Astrocyte (in vitro differentiated cells and primary cell): Measurements from ENCODE around the gene CCDC80. TPM values are rescaled to one million over a fixed set of nuclear protein-coding genes. Genes with fewer than 3 reads are reported as not detected.
A peak's percentile ranks its signal among the peaks of the same experiment; 100 is the strongest.

Experiments used
- DNase-seq: peaks from one replicate; pipeline ENCODE4 v3.0.0-alpha.2; 2010; ENCODE audit warnings: low read depth
- FAIRE-seq: peaks from 2 replicates; lab custom pipeline; 2011; peaks lifted over from hg19 to GRCh38; lab: Jason Lieb, UNC
- H2AFZ ChIP-seq: 2 replicates; pipeline ENCODE4 v1.6.0; 2012; ENCODE audit warnings: low read depth, low read length, inconsistent platforms
- H3K27ac ChIP-seq: 2 replicates; pipeline ENCODE4 v1.5.1; 2011; ENCODE audit warnings: low read depth, low read length, inconsistent platforms
- H3K27me3 ChIP-seq: 2 replicates; pipeline ENCODE4 v1.6.0; 2011; ENCODE audit warnings: low read length, inconsistent platforms; ENCODE audit not compliant: insufficient read depth
- H3K36me3 ChIP-seq: 2 replicates; pipeline ENCODE4 v1.5.1; 2011; ENCODE audit warnings: low read length, inconsistent platforms; ENCODE audit not compliant: insufficient read depth
- H3K4me1 ChIP-seq: 2 replicates; pipeline ENCODE4 v1.5.1; 2011; ENCODE audit warnings: low read length, inconsistent platforms; ENCODE audit not compliant: insufficient read depth
- H3K4me2 ChIP-seq: 2 replicates; pipeline ENCODE4 v1.6.0; 2012; ENCODE audit warnings: low read length, inconsistent platforms
- H3K4me3 ChIP-seq: 2 replicates; pipeline ENCODE4 v1.5.1; 2011; ENCODE audit warnings: low read depth, mild to moderate bottlenecking, low read length, inconsistent platforms; ENCODE audit not compliant: insufficient read depth
- H3K79me2 ChIP-seq: 2 replicates; pipeline ENCODE4 v1.6.0; 2012; ENCODE audit warnings: mild to moderate bottlenecking, low read length, inconsistent platforms; ENCODE audit not compliant: insufficient read depth
- H3K9ac ChIP-seq: 2 replicates; pipeline ENCODE4 v1.6.0; 2012; ENCODE audit warnings: mild to moderate bottlenecking, low read length, inconsistent platforms
- H3K9me3 ChIP-seq: 2 replicates; pipeline ENCODE4 v1.5.1; 2012; ENCODE audit warnings: low read depth, mild to moderate bottlenecking, low read length, inconsistent platforms; ENCODE audit not compliant: insufficient read depth
- H4K20me1 ChIP-seq: 2 replicates; pipeline ENCODE4 v1.6.0; 2012; ENCODE audit warnings: low read length, inconsistent platforms; ENCODE audit not compliant: insufficient read depth
- H3K27ac Mint-ChIP-seq: one replicate; pipeline ENCODE4 v1.8.0; 2021; ENCODE audit warnings: mild to moderate bottlenecking, mixed read lengths; ENCODE audit not compliant: unreplicated experiment
- H3K27me3 Mint-ChIP-seq: one replicate; pipeline ENCODE4 v1.8.0; 2021; ENCODE audit warnings: low read depth, mixed read lengths; ENCODE audit not compliant: unreplicated experiment
- H3K36me3 Mint-ChIP-seq: one replicate; pipeline ENCODE4 v1.8.0; 2021; ENCODE audit warnings: low read depth, mixed read lengths; ENCODE audit not compliant: unreplicated experiment
- H3K4me1 Mint-ChIP-seq: one replicate; pipeline ENCODE4 v1.8.0; 2021; ENCODE audit warnings: low read depth, mixed read lengths; ENCODE audit not compliant: unreplicated experiment
- H3K4me3 Mint-ChIP-seq: one replicate; pipeline ENCODE4 v1.8.0; 2021; ENCODE audit warnings: mild to moderate bottlenecking, moderate library complexity, mixed read lengths; ENCODE audit not compliant: unreplicated experiment
- H3K9me3 Mint-ChIP-seq: one replicate; pipeline ENCODE4 v1.8.0; 2021; ENCODE audit warnings: mild to moderate bottlenecking, mixed read lengths; ENCODE audit not compliant: unreplicated experiment
- EZH2 ChIP-seq: IDR thresholded peaks from 2 replicates; pipeline ENCODE4 v1.6.1; 2012; ENCODE audit warnings: mild to moderate bottlenecking, low read length, inconsistent platforms; ENCODE audit not compliant: insufficient read depth
- total RNA-seq: library from RNA; stranded (reverse); gene quantifications from 2 replicates; pipeline ENCODE4 v1.2.1, GENCODE V29; 2021
- TF ChIP-seq, protein P1 (sequence below): IDR thresholded peaks from 2 replicates; pipeline ENCODE4 v1.5.1; 2011; ENCODE audit warnings: low read depth, mild to moderate bottlenecking, inconsistent platforms, low read length, moderate library complexity; ENCODE audit not compliant: insufficient read depth

The CCDC80 gene
- total RNA-seq, 1 donor from 2014 or later, result 272 TPM

DNA sequence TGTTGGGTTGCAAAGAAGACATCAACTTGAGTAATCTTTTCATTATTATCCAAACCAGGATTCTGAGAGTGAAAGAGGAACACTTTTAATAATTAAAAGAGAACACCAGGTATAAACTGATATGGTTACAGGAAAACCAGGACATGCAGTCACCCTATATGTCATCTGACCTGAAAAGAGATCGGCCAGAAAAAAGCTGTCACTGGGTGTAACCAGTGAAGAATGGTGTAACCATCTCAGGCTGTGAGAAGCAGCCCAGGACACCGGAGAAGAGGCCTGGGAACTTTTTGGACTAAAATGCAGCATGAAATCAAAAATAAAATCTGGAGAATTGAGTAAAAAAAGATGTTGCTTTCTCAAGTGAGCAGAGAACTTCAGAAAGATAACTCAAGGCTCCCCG is 10.1 kb upstream of the CCDC80 start:
- no peaks in the 10 kb centered on the region for H3K27me3 ChIP-seq
- FAIRE-seq (no peak), DNase-seq (no peak)
- H3K4me2 ChIP-seq, result no peak overlapping the region
- peak overlapping the region; percentile 52 for H3K9ac ChIP-seq
- H3K4me3 ChIP-seq, result no peak overlapping the region
- peak overlapping the region; percentile 80 for H3K27ac ChIP-seq
- H3K4me1 ChIP-seq, result peaks cover 69% of the 10 kb centered on the region
- H2AFZ ChIP-seq, result no peak overlapping the region
- no peak overlapping the region for H3K4me3 Mint-ChIP-seq
- H3K36me3 ChIP-seq, result no peaks in the 10 kb centered on the region
- H4K20me1 ChIP-seq, result no peaks in the 10 kb centered on the region
- no peaks in the 10 kb centered on the region for H3K27me3 Mint-ChIP-seq
- H3K9me3 Mint-ChIP-seq, result no peaks in the 10 kb centered on the region
- no peaks in the 10 kb centered on the region for H3K9me3 ChIP-seq
- peaks cover 4% of the 10 kb centered on the region for H3K36me3 Mint-ChIP-seq
- no peaks in the 10 kb centered on the region for H3K79me2 ChIP-seq
- TF ChIP-seq EZH2, result no peak
- TF ChIP-seq, protein P1, sequence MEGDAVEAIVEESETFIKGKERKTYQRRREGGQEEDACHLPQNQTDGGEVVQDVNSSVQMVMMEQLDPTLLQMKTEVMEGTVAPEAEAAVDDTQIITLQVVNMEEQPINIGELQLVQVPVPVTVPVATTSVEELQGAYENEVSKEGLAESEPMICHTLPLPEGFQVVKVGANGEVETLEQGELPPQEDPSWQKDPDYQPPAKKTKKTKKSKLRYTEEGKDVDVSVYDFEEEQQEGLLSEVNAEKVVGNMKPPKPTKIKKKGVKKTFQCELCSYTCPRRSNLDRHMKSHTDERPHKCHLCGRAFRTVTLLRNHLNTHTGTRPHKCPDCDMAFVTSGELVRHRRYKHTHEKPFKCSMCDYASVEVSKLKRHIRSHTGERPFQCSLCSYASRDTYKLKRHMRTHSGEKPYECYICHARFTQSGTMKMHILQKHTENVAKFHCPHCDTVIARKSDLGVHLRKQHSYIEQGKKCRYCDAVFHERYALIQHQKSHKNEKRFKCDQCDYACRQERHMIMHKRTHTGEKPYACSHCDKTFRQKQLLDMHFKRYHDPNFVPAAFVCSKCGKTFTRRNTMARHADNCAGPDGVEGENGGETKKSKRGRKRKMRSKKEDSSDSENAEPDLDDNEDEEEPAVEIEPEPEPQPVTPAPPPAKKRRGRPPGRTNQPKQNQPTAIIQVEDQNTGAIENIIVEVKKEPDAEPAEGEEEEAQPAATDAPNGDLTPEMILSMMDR, result no peak
- peak overlapping the region; percentile 95 for H3K27ac Mint-ChIP-seq
- H3K4me1 Mint-ChIP-seq, result peaks cover 77% of the 10 kb centered on the region

DNA sequence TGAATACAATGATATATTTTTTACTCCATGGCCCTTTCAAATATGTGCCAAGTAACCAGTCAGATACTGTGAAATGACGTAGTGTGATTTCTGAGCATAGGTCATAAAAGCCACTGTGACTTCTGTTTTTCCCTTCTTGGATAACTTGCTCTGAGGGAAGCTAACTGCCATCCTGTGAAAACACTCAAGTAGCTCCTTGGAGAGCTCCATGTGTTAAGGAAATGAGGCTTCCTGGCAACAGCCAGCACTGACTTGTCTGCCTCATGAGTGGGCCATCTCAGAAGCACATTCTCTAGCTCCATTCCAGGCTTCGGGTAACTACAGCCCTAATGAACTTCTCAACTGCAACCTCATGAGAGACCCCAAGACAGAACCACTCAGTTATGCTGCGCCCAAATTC is 9.5 kb upstream of the CCDC80 start:
- peaks cover 4% of the 10 kb centered on the region for H3K36me3 Mint-ChIP-seq
- Histone ChIP-seq H3K27ac (peak overlapping the region; percentile 80), H4K20me1 (no peaks in the 10 kb centered on the region), H3K9ac (peak overlapping the region; percentile 14), H3K4me3 (no peak overlapping the region), H3K4me2 (no peak overlapping the region), H3K27me3 (no peaks in the 10 kb centered on the region), H2AFZ (peak overlapping the region; percentile 28), H3K36me3 (no peaks in the 10 kb centered on the region), H3K9me3 (no peaks in the 10 kb centered on the region), H3K4me1 (peaks cover 63% of the 10 kb centered on the region), H3K79me2 (no peaks in the 10 kb centered on the region)
- FAIRE-seq (no peak), DNase-seq (peak; percentile 69)
- peaks cover 77% of the 10 kb centered on the region for H3K4me1 Mint-ChIP-seq
- no peak overlapping the region for H3K4me3 Mint-ChIP-seq
- H3K27me3 Mint-ChIP-seq, result no peaks in the 10 kb centered on the region
- TF ChIP-seq EZH2, result no peak
- TF ChIP-seq, protein P1, result no peak
- no peaks in the 10 kb centered on the region for H3K9me3 Mint-ChIP-seq
- H3K27ac Mint-ChIP-seq, result peak overlapping the region; percentile 95

DNA sequence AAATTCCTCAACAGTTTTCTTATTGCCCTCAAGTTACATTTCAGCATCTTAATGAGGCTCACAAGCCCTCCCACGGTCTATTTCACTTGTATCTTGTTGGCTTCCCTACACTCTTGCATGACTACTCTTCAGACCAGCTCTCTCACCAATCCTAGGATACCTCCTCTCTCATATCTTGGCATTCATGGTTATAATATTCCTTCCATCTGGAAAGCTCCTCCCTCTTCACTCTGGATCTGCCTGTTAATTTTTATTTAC is 8.5 kb upstream of the CCDC80 start:
- Histone ChIP-seq H2AFZ (no peak overlapping the region), H3K9ac (peak overlapping the region; percentile 43), H3K4me2 (peak overlapping the region; percentile 9), H3K27me3 (no peaks in the 10 kb centered on the region), H3K4me3 (no peak overlapping the region), H3K27ac (peak overlapping the region; percentile 78), H4K20me1 (no peaks in the 10 kb centered on the region), H3K4me1 (peaks cover 55% of the 10 kb centered on the region), H3K79me2 (no peaks in the 10 kb centered on the region), H3K36me3 (no peaks in the 10 kb centered on the region), H3K9me3 (no peaks in the 10 kb centered on the region)
- TF ChIP-seq, protein P1, result no peak
- no peak for TF ChIP-seq EZH2
- FAIRE-seq, result peak; percentile 94
- Mint-ChIP-seq H3K4me1 (peaks cover 69% of the 10 kb centered on the region), H3K4me3 (no peak overlapping the region), H3K27me3 (no peaks in the 10 kb centered on the region), H3K36me3 (peaks cover 4% of the 10 kb centered on the region), H3K27ac (peak overlapping the region; percentile 73), H3K9me3 (no peaks in the 10 kb centered on the region)
- peak; percentile 98 for DNase-seq
